Gastrocnemius medialis (tissue), 4 donors: ENCODE results near the gene SLC47A2. TPM values are rescaled to one million over a fixed set of nuclear protein-coding genes. Genes with fewer than 3 reads are reported as not detected.

Source experiments
- ATAC-seq, 2 donors: fragments of 150-250 bp; one replicate each; pipeline ENCODE4 v1.9.1; 2016
- DNase-seq, 2 donors: peaks; one replicate each; pipeline ENCODE4 v3.0.0-alpha.2; 2019
- H3K27ac ChIP-seq, 4 donors: fragments of 200-600 bp; sonication (generic); 1 replicate in 1 of 4; 2 replicates in 3 of 4; pipeline ENCODE4 v1.5.1; 2016 to 2018; ENCODE audit warnings: mild to moderate bottlenecking in 2 of 4, moderate library complexity in 1 of 4
- H3K27me3 ChIP-seq, 3 donors: fragments of 200-600 bp; sonication (generic) in 2 of 3; 1 replicate in 1 of 3; 2 replicates in 2 of 3; pipeline versions ENCODE4 v1.5.1 to v1.6.0; 2016 to 2019; ENCODE audit warnings: mild to moderate bottlenecking in 1 of 3, moderate library complexity in 1 of 3
- H3K36me3 ChIP-seq, 2 donors: fragments of 200-600 bp; sonication (generic) in 1 of 2; one replicate each; pipeline ENCODE4 v1.5.1; 2017 to 2018
- H3K4me1 ChIP-seq, 2 donors: fragments of 200-600 bp; sonication (generic) in 1 of 2; one replicate each; pipeline ENCODE4 v1.5.1; 2016 to 2017; ENCODE audit warnings: mild to moderate bottlenecking in 2 of 2
- H3K4me3 ChIP-seq, 4 donors: fragments of 200-600 bp; sonication (generic) in 3 of 4; 1 replicate in 1 of 4; 2 replicates in 3 of 4; pipeline ENCODE4 v1.5.1; 2016 to 2019; ENCODE audit warnings: mild to moderate bottlenecking in 2 of 4
- H3K9me3 ChIP-seq, 3 donors: fragments of 200-600 bp; sonication (generic) in 2 of 3; 1 replicate in 1 of 3; 2 replicates in 2 of 3; pipeline ENCODE4 v1.5.1; 2016 to 2019
- POLR2A ChIP-seq, 2 donors: fragments of 450-650 bp; IDR thresholded peaks; one replicate each; pipeline ENCODE4 v1.6.1; 2017; ENCODE audit warnings: antibody characterized with exemption in 2 of 2, mild to moderate bottlenecking in 2 of 2, moderate library complexity in 2 of 2
- in situ Hi-C, 4 donors: fragments of 200-750 bp; cut with MboI; loops; one replicate each; pipeline versions ENCODE4 v1.15.0 to v1.8.0; 2017; ENCODE audit warnings: low sequenced_read_pairs in 4 of 4
- intact Hi-C: fragments of 100-400 bp; cut with DNase I; formaldehyde crosslinking; loops from one replicate; pipeline ENCODE4 v1.15.1; 2023; ENCODE audit warnings: low total_unique reads
- total RNA-seq, 4 donors: library from RNA; depleted of rRNA; stranded (reverse); fragments of >200 nt; gene quantifications; one replicate each; pipeline versions ENCODE4 v1.1.0 to v1.2.3, GENCODE V29; 2016
- TF ChIP-seq, protein P1 (sequence below), 5 experiments: fragments of 450-650 bp in 3 of 5; fragments of 200-600 bp in 2 of 5; sonication (generic) in 2 of 5; IDR thresholded peaks in 4 of 5; conservative IDR thresholded peaks in 1 of 5; 1 replicate in 4 of 5; 2 replicates in 1 of 5; pipeline ENCODE4 v1.5.1; 2016 to 2019; ENCODE audit warnings: antibody characterized with exemption in 5 of 5, mild to moderate bottlenecking in 3 of 5, moderate library complexity in 3 of 5

The SLC47A2 gene
- total RNA-seq, 4 donors from 2014 or later: 0.15 to 1.0 TPM; not detected in 2

DNA sequence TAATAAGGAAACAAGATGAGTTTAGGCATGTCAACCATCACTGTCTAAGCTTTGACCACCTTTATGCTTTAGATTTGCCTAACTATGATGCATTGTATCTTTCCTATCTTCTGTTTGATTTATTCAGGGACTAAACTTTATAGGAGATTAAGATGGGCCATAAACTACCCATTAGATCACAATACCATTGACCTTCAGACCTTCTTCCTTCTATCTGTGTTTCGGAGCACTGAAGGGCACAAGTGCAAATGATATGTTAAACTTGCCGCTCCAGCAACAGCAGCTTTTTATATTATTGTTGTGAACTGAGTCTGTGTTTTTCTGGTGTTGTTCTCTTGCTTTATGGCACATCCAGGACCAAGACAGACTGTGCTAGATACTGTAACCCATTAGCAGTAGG, 84.5 kb downstream of the SLC47A2 start:
- Histone ChIP-seq H3K27ac (no peak overlapping the region), H3K27me3 (no peaks in the 10 kb centered on the region), H3K4me3 (no peak overlapping the region), H3K4me1 (no peaks in the 10 kb centered on the region), H3K9me3 (no peaks in the 10 kb centered on the region), H3K36me3 (no peaks in the 10 kb centered on the region)
- in situ Hi-C loops (loop anchor here in 2 of 4 donors (25.0 kb wide), 2 partner anchors 120 to 270 kb away; partner anchors contain the start of gene B9D1 (in 1 of the 2)), intact Hi-C loops (no loop called here)
- TF ChIP-seq, protein P1, sequence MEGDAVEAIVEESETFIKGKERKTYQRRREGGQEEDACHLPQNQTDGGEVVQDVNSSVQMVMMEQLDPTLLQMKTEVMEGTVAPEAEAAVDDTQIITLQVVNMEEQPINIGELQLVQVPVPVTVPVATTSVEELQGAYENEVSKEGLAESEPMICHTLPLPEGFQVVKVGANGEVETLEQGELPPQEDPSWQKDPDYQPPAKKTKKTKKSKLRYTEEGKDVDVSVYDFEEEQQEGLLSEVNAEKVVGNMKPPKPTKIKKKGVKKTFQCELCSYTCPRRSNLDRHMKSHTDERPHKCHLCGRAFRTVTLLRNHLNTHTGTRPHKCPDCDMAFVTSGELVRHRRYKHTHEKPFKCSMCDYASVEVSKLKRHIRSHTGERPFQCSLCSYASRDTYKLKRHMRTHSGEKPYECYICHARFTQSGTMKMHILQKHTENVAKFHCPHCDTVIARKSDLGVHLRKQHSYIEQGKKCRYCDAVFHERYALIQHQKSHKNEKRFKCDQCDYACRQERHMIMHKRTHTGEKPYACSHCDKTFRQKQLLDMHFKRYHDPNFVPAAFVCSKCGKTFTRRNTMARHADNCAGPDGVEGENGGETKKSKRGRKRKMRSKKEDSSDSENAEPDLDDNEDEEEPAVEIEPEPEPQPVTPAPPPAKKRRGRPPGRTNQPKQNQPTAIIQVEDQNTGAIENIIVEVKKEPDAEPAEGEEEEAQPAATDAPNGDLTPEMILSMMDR (IDR thresholded peaks at IDR 0.05 in 4 of 5, conservative IDR thresholded peaks at IDR 0.05 in 1 of 5): no peak
- TF ChIP-seq POLR2A (IDR thresholded peaks at IDR 0.05): no peak
- DNase-seq: no peak
- ATAC-seq: no peak

- no peak overlapping the region for H3K27ac ChIP-seq
- H3K4me3 ChIP-seq: no peak overlapping the region
- no peaks in the 10 kb centered on the region for H3K4me1 ChIP-seq
- intact Hi-C loops: no loop called here
- H3K36me3 ChIP-seq: no peaks in the 10 kb centered on the region
- no peaks in the 10 kb centered on the region for H3K9me3 ChIP-seq
- TF ChIP-seq, protein P1 (IDR thresholded peaks at IDR 0.05 in 4 of 5, conservative IDR thresholded peaks at IDR 0.05 in 1 of 5): no peak
- ATAC-seq: no peak
- in situ Hi-C loops: loop anchor here in 2 of 4 donors (25.0 kb wide), 2 partner anchors 118 to 268 kb away; partner anchors contain the start of gene B9D1 (in 1 of the 2)
- H3K27me3 ChIP-seq: no peaks in the 10 kb centered on the region
- DNase-seq: no peak
These were observed 85.7 kb downstream of the SLC47A2 start for GRCh38 chr17:19630661-19631060.

DNA sequence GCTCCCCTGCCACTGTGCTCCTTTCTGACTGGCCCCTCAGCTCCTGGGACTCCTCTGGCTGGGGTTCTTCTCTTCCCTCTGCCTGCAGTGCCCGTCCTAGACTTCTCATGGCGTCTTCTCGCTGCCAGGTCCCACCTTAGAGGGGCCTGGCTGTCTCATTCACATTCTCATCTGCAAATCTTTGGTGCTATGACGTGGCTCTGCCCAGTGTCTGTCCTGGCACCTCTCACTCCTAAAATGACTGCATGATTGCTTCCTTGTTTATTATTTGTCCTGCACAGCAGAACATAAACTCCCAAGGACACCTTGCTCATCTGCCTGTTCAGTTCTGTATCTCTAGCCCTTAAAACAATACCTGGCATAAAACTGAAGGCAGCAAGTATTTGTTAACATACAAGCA, 86.3 kb downstream of the SLC47A2 start:
- Histone ChIP-seq H3K9me3 (no peaks in the 10 kb centered on the region), H3K4me1 (no peaks in the 10 kb centered on the region), H3K27ac (no peak overlapping the region), H3K4me3 (no peak overlapping the region), H3K27me3 (no peaks in the 10 kb centered on the region), H3K36me3 (no peaks in the 10 kb centered on the region)
- TF ChIP-seq, protein P1 (IDR thresholded peaks at IDR 0.05 in 4 of 5, conservative IDR thresholded peaks at IDR 0.05 in 1 of 5): no peak
- TF ChIP-seq POLR2A (IDR thresholded peaks at IDR 0.05): no peak
- intact Hi-C loops (no loop called here), in situ Hi-C loops (loop anchor here in 2 of 4 donors (25.0 kb wide), 2 partner anchors 118 to 268 kb away; partner anchors contain the start of gene B9D1 (in 1 of the 2))
- ATAC-seq (no peak), DNase-seq (no peak)

DNA sequence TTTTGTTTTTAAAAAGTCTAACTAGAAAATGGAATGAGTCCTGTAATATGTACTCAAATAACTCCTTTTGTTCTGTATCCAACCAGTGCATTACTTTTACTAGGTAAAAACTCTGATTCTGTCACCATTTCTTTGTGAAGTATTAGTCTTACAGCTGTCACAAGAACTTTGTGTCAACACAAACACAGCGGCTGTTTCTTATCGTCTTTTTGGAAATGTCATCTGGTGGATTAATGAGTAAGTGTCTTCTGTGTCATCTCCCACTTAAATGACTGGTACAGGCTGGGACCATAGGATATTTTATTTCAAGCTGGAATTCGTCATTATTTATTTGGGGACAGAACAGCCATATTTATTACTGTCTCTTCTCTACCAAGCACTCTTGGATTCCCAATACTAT, 86.9 kb downstream of the SLC47A2 start:
- no peak for TF ChIP-seq POLR2A (IDR thresholded peaks at IDR 0.05)
- TF ChIP-seq, protein P1 (IDR thresholded peaks at IDR 0.05 in 4 of 5, conservative IDR thresholded peaks at IDR 0.05 in 1 of 5): no peak
- Histone ChIP-seq H3K27me3 (no peaks in the 10 kb centered on the region), H3K9me3 (no peaks in the 10 kb centered on the region), H3K4me3 (no peak overlapping the region), H3K36me3 (no peaks in the 10 kb centered on the region), H3K27ac (no peak overlapping the region), H3K4me1 (no peaks in the 10 kb centered on the region)
- intact Hi-C loops: no loop called here
- in situ Hi-C loops: loop anchor here in 2 of 4 donors (25.0 kb wide), 2 partner anchors 117 to 267 kb away; partner anchors contain the start of gene B9D1 (in 1 of the 2)
- ATAC-seq: no peak
- no peak for DNase-seq

Other genes starting within 250 kb of the SLC47A2 start
- 100 to 1,000 TPM in 3 of 4 donors, 10 to 100 TPM in 1; 34.2 to 257 (median 133) TPM for gene SLC47A1, start 182.7 kb downstream of the SLC47A2 start, total RNA-seq
- gene ALDH3A2, start 67.8 kb downstream of the SLC47A2 start, total RNA-seq: 100 to 1,000 TPM in 2 of 4 donors, 10 to 100 TPM in 2; 87.6 to 117 (median 98.2) TPM
- under 1 TPM in 2 of 4 donors, not detected in 2; 0.18 to 0.23 TPM for gene ALDH3A1, start 31.7 kb upstream of the SLC47A2 start, total RNA-seq
- gene ULK2, start 151.4 kb upstream of the SLC47A2 start, total RNA-seq: 10 to 100 TPM in 3 of 4 donors, 1 to 10 TPM in 1; 7.4 to 20.4 (median 14.2) TPM